ENCODE data around the gene ESPN. TPM values are rescaled to one million over a fixed set of nuclear protein-coding genes. Genes with fewer than 3 reads are reported as not detected.

Gene ESPN
- total RNA-seq, 1 donor from 2014 or later, result 1.7 TPM

- Mint-ChIP-seq H3K36me3 (ENCODE audit: low read depth) (no peaks in the 10 kb centered on the region), H3K4me3 (no peak overlapping the region), H3K4me1 (no peaks in the 10 kb centered on the region)
These were observed 46.8 kb downstream of the ESPN start for GRCh38 chr1:6471086-6471969.

DNA sequence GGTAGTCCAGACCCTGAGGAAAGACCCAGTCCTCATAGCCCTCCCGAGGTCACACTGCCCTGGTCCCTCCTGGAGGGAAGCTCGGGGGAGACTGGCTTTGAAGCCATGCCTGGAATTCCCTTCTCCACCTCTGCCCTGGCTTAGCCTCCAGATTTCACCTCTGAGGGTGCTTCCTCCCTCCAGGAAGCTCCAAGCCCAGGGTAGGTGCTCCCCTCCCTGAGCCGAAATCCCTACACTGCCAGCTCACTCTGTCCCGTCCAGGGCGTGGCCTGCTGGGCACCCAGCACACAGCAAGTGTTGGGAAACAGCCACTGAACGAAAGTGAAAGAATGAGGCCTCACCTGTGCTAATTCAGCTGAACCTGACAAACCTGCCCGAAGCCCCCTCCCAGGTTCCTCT is 47.4 kb downstream of the ESPN start:
- H3K9me3 Mint-ChIP-seq, result no peaks in the 10 kb centered on the region
- H3K27me3 Mint-ChIP-seq (ENCODE audit: low read depth), result no peaks in the 10 kb centered on the region
- H3K4me1 Mint-ChIP-seq, result peaks cover 5% of the 10 kb centered on the region
- H3K4me3 Mint-ChIP-seq, result no peak overlapping the region
- DNase-seq (ENCODE audit: low read depth, low spot score), result no peak
- H3K36me3 Mint-ChIP-seq (ENCODE audit: low read depth), result no peaks in the 10 kb centered on the region
- H3K27ac Mint-ChIP-seq (ENCODE audit: unreplicated experiment), result no peak overlapping the region
- no peak for TF ChIP-seq CTCF (conservative IDR thresholded peaks at IDR 0.05)

More at GRCh38 chr1:6471086-6471969, 46.8 kb downstream of the ESPN start:
- no peak for DNase-seq (ENCODE audit: low read depth, low spot score)
- no peaks in the 10 kb centered on the region for H3K9me3 Mint-ChIP-seq
- TF ChIP-seq CTCF (conservative IDR thresholded peaks at IDR 0.05), result no peak
- H3K27me3 Mint-ChIP-seq (ENCODE audit: low read depth), result no peaks in the 10 kb centered on the region
- no peak overlapping the region for H3K27ac Mint-ChIP-seq (ENCODE audit: unreplicated experiment)

DNA sequence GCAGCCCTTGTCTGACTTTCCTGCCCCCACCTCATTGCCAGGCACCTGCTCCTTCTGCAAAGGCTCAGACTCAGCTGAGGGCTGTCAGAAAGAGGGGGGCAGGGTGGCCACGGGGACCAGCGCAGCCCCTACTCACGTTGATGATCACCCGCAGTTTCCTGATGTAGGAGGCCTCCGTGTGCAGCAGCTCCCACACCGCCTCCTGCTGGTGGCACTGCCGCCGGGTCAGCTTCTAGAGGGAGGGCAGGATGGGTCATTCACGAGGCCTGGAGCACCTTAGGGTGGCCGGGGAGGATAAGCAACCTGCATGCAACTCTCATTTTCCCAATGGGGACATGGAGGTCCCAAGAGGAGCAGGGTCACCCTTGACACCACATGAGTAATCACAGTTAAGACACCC is 47.8 kb downstream of the ESPN start:
- no peak overlapping the region for H3K27ac Mint-ChIP-seq (ENCODE audit: unreplicated experiment)
- DNase-seq (ENCODE audit: low read depth, low spot score), result no peak
- TF ChIP-seq CTCF (conservative IDR thresholded peaks at IDR 0.05), result peak; percentile 54
- H3K27me3 Mint-ChIP-seq (ENCODE audit: low read depth), result no peaks in the 10 kb centered on the region
- H3K4me3 Mint-ChIP-seq, result no peak overlapping the region
- no peaks in the 10 kb centered on the region for H3K9me3 Mint-ChIP-seq
- no peaks in the 10 kb centered on the region for H3K36me3 Mint-ChIP-seq (ENCODE audit: low read depth)
- peaks cover 9% of the 10 kb centered on the region for H3K4me1 Mint-ChIP-seq

- TF ChIP-seq CTCF (conservative IDR thresholded peaks at IDR 0.05), result no peak
- peaks cover 9% of the 10 kb centered on the region for H3K4me1 Mint-ChIP-seq
- no peak overlapping the region for H3K4me3 Mint-ChIP-seq
- no peak overlapping the region for H3K27ac Mint-ChIP-seq (ENCODE audit: unreplicated experiment)
- DNase-seq (ENCODE audit: low read depth, low spot score), result no peak
- no peaks in the 10 kb centered on the region for H3K36me3 Mint-ChIP-seq (ENCODE audit: low read depth)
- H3K9me3 Mint-ChIP-seq, result no peaks in the 10 kb centered on the region
- H3K27me3 Mint-ChIP-seq (ENCODE audit: low read depth), result no peaks in the 10 kb centered on the region
These were observed 48.6 kb downstream of the ESPN start for GRCh38 chr1:6473156-6473555.

DNA sequence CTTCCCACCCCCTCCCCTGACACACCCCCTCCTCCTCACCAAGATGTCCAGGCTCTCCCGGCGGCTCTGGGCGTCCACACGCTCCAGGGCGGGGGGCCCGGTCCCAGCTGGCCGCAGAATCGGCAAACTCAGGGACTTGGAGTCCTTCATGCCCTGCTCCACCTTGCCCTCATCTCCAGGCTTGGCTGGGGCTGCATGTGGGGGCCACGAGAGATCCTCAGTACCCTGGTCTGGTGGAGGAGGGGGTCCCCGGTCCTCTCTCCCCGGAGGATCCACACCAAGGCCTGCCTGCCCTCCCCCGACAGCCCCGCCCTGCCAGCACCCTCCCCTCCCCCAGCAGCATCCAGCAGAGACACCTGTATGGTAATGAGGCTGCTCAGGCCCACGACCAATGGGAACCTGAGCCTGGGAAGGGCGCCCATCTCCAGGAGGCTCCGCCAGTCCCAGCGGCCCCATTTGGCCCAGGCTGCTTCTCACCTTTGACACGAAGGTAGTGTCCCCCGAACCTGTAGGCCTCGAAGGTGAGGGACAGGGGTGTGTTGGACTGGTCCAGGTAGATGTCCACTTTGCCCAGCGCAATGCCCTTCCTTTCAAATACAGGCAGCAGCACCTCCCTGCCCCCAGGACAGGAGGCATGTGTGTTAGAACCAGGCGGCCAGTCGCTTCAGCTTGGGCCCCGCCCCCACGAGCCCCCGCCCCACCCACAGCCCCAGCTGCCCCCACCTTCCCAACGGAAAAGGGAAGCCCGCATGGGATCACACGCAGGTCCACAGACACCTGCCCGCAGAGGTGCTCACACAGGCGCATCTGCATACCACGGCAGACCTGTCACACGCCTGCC is 49.6 kb downstream of the ESPN start:
- Mint-ChIP-seq H3K27me3 (ENCODE audit: low read depth) (no peaks in the 10 kb centered on the region), H3K36me3 (ENCODE audit: low read depth) (no peaks in the 10 kb centered on the region), H3K9me3 (no peaks in the 10 kb centered on the region), H3K4me3 (no peak overlapping the region), H3K27ac (ENCODE audit: unreplicated experiment) (no peak overlapping the region), H3K4me1 (peaks cover 13% of the 10 kb centered on the region)
- DNase-seq (ENCODE audit: low read depth, low spot score), result no peak
- TF ChIP-seq CTCF (conservative IDR thresholded peaks at IDR 0.05), result no peak
